Activated T-helper 1 cell treated with anti-CD3 and anti-CD28 coated beads, Interleukin-12 subunit alpha, Interleukin-12 subunit beta, Interleukin-2, Interleukin-4 antibody, amounts not matched to agents 30 ng/mL and 10 ng/mL and 1 ng/mL, durations not matched to agents 14 hours and 24 hours and 36 hours (primary cell): Measurements from ENCODE around the gene RASD1. TPM values are rescaled to one million over a fixed set of nuclear protein-coding genes. Genes with fewer than 3 reads are reported as not detected.

Source experiments
- total RNA-seq: library from RNA; stranded (reverse); gene quantifications from 2 replicates; pipeline ENCODE4 v1.2.3, GENCODE V29; 2022

RASD1 gene
- total RNA-seq, 1 donor from 2014 or later, result 12.9 TPM

Other genes with a start within 250 kb of the RASD1 start
- gene COPS3, start 215.1 kb downstream of the RASD1 start, total RNA-seq, result 122 and 131 TPM in 2 replicates
- gene NT5M, start 193.0 kb downstream of the RASD1 start, total RNA-seq, result 5.1 and 5.8 TPM in 2 replicates
- 13.8 and 15.2 TPM in 2 replicates for gene MED9, start 19.4 kb downstream of the RASD1 start, total RNA-seq
- gene PEMT, start 95.3 kb upstream of the RASD1 start, total RNA-seq, result 39.9 and 45.1 TPM in 2 replicates
- gene RAI1, start 185.1 kb upstream of the RASD1 start, total RNA-seq, result 31.1 and 32.3 TPM in 2 replicates